GM18502 (cell line): ENCODE measurements around the gene NKX1-1.
"Not testable (repeated sequence)": the region's sequence is repeated elsewhere in the genome, so short reads cannot be mapped to it uniquely, and the experiment has no call there.

ENCODE experiments used
- ATAC-seq: cut with Tn5 transposase; IDR thresholded peaks from one replicate; pipeline ENCODE4 v1.9.1; 2021; ENCODE audit warnings: mild to moderate bottlenecking; ENCODE audit not compliant: unreplicated experiment, poor library complexity

NKX1-1 gene

GRCh38 chr4:1376391-1376840, 29.8 kb downstream of the NKX1-1 start:
- no peak for ATAC-seq

GRCh38 chr4:1375761-1376322, 30.4 kb downstream of the NKX1-1 start:
- no peak for ATAC-seq

GRCh38 chr4:1375051-1375721, 31.1 kb downstream of the NKX1-1 start:
- no peak for ATAC-seq

DNA sequence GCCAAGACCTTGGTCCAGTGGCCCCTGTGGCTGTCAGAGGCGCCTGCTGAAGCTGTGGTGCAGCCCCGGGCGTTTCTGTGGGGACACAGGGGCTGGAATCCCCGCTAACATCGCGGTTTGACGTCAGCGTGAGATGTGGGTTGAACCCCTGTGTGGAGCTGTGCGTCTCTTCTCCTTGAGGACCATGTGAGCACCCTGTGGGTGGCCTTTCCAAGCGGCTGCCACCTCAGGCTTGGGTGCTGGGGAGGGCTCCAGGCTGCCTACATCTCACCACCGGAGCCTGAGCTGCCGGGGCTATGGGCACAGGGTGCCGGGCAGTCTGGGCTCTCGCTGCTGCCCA, 31.6 kb downstream of the NKX1-1 start:
- ATAC-seq = no peak

- ATAC-seq = no peak
Measured at GRCh38 chr4:1373892-1374705, 32.1 kb downstream of the NKX1-1 start.

DNA sequence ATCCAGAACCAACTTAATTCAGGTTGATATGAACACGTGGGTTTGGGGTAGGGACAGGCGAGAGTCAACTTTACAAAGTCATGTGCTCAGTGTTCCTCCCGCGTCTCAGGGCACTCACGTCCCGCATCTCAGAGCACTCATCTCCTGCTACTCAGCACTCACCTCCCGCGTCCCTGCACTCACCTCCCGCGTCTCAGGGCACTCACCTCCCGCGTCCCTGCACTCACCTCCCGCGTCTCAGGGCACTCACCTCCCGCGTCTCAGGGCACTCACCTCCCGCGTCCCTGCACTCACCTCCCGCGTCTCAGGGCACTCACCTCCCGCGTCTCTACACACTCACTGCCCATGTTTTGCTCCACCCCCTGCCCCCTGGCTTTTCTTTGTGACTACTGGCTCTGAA, 33.7 kb downstream of the NKX1-1 start:
- ATAC-seq = not testable (repeated sequence)

DNA sequence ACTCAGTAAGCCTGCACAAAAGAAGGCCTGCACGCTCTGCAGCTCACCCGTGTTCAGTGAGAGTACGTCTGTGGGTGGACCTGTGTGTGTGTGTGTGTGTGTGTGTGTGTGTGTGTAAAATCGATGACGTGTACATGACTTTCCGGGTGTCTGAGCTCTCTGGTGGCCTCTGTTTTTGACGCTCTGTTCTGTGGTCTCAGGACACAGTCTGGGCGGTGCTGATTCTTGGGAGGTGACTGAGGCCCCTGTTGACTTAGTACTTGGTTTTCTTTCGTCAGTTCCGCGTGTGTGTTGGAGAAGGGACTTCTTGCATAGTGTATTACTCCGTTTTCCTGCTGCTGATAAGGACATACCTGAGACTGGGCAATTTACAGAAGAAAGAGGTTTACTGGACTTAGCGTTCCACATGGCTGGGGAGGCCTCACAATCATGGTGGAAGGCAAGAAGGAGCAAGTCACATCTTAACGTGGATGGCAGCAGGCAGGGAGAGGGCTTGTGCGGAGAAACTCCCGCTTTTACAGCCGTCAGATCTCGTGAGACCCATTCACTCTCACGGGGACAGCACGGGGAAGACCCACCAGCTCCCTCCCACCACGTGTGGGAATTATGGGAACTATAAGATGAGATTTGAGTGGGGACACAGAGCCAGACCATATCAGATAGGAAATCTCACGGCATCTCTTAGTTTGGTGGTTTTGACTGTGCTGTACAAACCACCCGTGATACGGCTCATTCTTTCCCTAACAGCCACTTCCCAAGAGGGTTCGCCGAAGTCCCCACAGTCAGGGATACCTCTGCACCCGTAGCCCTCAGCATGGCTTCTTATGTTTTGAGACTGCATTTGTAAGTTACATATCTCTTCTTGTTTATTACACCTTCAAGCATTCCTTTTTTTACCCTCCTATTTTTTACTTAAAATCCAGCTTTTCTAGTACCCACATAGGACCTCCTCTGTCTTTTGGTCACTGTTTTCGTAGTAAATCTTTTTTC, 34.8 kb downstream of the NKX1-1 start:
- no peak for ATAC-seq

DNA sequence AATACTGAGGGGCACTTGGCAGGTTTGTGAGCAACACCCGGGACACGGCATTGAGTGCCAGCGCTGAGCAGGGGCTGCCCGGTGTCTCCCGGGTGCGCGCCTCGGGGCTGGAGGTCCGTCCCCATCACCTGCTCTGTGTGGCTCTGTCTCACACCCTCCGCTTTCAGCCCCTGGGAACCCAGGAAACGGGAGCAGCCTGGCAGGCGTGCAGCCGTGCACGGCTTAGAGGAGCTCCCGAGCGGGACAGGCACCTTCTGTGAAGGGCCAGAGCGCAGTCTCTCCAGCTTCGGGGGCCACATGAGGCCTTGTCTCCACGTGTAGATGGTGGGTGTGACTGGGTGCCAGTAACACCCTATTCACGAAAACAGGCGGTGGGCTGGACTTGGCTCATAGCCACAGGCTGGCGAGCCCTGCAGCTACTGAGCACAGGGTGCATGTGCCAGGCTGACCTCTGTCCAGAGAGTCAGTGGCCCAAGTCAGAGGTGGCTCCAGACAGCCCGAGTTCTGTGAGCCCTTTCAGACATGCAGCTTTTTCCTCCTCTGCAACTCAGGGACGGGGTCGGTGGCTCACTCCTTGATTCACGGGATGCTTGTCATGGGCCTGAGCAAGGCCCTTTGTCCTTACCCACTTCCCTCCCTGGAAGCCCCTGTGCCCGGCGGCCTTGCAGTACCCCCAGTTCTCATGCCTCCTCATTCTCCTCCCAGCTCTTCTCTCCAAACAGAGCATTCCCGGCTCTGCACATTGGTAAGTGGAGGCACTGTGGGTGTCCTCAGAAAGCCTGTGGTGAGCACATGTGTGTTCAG, 35.7 kb downstream of the NKX1-1 start:
- ATAC-seq = no peak

DNA sequence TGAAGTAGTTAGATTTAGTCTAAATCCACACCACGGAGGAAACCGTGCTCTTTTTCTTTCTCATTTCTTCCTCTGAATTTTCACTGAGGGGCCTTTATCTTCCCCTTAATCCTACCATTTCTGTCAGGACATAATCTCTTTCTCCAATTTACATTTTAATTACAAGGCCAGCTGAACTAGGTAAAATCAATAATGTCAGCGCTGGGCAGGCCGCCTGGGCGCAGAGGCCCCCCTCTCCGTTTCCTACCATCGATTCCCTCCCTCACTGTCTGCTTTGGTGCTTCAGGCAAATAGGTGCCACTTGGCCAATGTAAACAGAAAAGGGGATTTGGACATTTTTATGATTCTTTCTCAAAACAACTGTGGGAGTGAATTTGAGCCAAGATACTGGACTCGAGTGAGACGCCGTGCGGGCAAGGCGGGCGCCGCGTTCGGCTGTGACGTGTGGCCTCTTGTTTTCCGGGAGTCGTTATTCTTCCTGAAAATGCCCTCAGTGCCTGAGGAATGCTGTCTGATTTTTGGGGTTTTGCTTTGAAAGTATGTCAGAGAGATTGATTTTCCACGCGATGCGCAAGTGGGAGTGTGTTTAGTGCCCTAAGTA, 36.7 kb downstream of the NKX1-1 start:
- no peak for ATAC-seq

DNA sequence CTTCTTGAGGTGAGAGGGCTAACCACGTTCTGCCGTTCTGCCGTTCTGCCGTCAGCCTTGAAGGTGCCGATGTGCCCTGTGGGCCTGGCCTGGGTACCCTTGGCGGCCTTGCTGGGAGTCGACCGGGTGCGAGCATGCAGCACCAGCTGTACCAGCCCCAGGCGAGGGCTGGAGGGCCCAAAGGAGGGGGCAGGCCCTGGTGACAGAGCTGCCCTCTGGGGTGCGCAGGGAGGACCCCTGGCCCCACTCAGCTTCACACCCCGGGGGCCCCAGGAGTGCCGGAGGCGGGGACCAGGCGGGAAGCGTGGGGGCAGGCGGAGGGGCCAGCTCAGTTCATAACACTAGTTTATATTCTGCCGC, 37.2 kb downstream of the NKX1-1 start:
- no peak for ATAC-seq

DNA sequence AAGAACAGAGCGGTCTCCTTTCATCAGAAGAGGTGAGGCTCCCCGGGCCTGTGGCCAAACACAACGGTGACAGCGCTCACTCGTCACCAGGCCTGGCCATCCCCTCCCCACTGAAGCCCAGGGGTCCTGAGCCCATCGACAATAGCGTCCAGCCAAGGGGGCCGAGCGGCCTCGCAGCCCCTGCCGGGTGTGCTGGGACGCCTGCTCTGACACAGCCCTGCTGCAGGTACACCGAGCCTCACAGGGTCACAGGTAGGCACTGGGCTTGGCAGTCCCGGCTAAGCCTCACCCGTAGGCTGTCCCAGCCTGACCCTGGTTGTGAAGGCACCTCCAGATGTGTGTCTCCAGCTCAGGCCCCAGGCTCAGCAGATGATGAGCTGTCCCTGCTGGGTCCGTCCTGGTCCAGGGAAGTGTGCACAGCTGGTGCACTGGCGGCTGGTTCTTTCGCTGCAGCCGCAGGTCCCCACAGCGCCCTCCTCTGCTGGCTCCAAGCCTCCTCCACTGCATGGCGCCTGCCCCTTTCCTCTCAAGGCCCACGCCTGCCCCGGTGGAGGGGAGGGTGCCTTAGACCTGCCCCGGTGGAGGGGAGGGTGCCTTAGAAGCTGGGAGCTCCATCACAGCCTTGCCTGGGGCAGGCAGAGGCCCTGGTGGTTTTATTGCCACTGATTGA, 37.7 kb downstream of the NKX1-1 start:
- no peak for ATAC-seq

GRCh38 chr4:1367936-1368289, 38.3 kb downstream of the NKX1-1 start:
- no peak for ATAC-seq

DNA sequence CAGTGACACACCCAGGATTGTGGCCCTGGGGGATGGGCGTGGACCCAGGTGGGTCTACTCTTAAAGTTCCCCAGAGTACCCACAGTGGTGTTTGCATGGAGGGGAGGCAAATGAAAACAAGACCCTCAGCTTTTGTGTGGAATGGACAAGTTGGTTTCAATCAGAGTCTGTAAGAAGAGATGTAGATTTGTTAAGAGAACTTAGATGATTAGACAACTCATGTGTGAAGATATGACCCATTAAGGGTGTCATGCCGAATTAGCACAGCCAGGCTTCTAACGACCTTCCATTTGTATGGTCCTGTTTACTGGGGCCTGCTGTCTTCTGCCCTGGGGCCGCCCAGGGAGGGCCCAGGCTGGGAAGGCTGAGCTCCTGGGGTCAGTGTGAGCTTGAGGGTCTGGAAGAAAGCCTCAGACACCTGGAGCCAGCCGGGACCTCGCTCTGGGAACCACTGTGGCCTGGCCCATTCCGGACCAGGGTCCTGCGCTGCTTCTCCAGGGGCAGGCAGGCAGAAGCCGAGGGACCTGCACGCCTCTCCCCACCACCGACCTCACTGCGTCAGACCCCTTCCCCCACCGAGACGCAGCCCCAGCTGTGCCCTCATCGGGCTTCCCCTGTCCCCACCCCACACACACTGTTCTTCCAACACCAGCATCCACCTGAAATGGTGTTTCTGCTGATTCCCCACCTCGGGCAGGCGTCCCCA, 38.9 kb downstream of the NKX1-1 start:
- no peak for ATAC-seq

GRCh38 chr4:1366371-1367229, 39.6 kb downstream of the NKX1-1 start:
- ATAC-seq = no peak

DNA sequence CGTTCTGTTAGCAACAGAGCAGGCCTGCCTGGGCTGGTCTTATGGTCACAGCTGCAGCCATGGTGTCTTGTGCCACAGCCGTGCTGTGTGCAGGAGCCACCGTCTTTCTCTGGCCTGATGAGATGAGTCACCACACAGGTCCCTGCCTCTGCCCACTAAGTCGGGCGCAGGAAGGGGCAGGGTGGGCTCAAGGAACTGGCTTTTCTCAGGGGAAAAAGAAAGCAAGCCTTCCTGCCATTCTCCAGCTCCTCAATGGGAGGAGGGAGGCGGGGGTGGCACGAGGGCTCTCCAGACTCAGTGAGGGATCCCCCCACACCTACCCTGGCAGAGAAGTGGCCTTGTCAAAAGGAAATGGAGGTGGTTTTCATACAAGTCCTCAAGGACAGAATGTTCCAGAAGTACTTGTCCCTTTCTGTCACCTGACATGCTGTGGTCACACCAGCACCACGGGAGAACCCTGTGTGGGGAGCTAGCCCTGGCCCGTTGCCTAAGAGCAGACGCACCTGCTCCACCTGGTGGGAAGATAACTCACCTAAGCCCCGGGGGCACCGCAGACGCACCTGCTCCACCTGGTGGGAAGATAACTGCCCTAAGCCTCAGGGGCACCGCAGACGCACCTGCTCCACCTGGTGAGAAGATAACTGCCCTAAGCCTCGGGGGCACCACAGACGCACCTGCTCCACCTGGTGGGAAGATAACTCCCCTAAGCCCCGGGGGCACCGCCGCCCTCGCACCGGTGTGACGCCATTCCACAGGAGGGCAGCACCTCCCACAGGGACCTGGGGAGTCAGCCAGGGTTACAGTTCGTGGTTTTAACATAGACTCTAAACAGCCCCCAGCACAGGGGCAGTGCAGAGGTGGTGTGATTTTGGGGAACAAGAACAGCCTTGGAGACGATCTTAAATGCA, 40.7 kb downstream of the NKX1-1 start:
- no peak for ATAC-seq

DNA sequence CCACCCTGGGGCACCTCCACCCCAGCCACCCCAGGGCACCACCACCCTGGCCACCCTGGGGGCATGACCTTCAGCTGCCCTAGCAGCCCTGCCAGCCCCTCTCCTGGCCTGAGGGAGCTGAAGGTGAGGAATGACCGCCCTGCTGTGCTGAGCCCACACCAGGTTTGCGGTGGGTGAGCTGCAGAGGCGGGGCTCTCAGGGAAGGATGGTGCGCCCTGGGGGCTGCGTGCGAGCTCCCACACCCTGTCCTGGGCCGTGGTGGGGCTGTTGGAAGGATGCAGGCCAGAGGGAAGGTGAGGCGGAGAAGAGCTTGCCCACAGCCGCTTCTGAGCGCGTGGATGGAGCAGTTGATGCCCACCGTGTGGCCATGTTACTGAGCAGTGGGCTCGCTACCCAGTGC, 41.5 kb downstream of the NKX1-1 start:
- no peak for ATAC-seq
